Neutrophil (primary cell): ENCODE measurements around the gene ABHD2.

Source experiments
- H3K27ac ChIP-seq: fragments of 200-600 bp; sonication (generic); 2 replicates; pipeline ENCODE4 v1.5.1; 2016; ENCODE audit warnings: mild to moderate bottlenecking, moderate library complexity
- H3K27me3 ChIP-seq: fragments of 200-600 bp; sonication (generic); 2 replicates; pipeline ENCODE4 v1.6.0; 2016; ENCODE audit warnings: mild to moderate bottlenecking
- H3K36me3 ChIP-seq: fragments of 200-600 bp; sonication (generic); 2 replicates; pipeline ENCODE4 v1.5.1; 2017
- H3K4me1 ChIP-seq, 2 experiments: fragments of 200-600 bp in 1 of 2; sonication (generic) in 1 of 2; 1 replicate in 1 of 2; 2 replicates in 1 of 2; pipeline versions ENCODE4 v1.5.1 to v1.6.1; 2013 to 2016; ENCODE audit warnings: low read depth in 1 of 2, low read length in 1 of 2, mild to moderate bottlenecking in 1 of 2, moderate library complexity in 1 of 2; ENCODE audit not compliant: control insufficient read depth in 1 of 2, insufficient read depth in 1 of 2
- H3K4me3 ChIP-seq, 2 experiments: fragments of 200-600 bp in 1 of 2; sonication (generic) in 1 of 2; 1 replicate in 1 of 2; 2 replicates in 1 of 2; pipeline ENCODE4 v1.5.1; 2013 to 2016; ENCODE audit warnings: low read depth in 1 of 2, low read length in 1 of 2, mild to moderate bottlenecking in 1 of 2, moderate library complexity in 1 of 2
- H3K9me3 ChIP-seq: fragments of 200-600 bp; sonication (generic); 2 replicates; pipeline ENCODE4 v1.5.1; 2016
- CTCF ChIP-seq: fragments of 200-600 bp; sonication (generic); IDR thresholded peaks from 2 replicates; pipeline ENCODE4 v1.5.1; 2016; ENCODE audit warnings: antibody characterized with exemption

The ABHD2 gene

GRCh38 chr15:89051875-89052274 lies 36.4 kb upstream of the ABHD2 start:
- no peaks in the 10 kb centered on the region for H3K4me1 ChIP-seq
- no peak for TF ChIP-seq CTCF
- H3K27ac ChIP-seq = no peak overlapping the region
- H3K4me3 ChIP-seq = no peak overlapping the region
- no peaks in the 10 kb centered on the region for H3K36me3 ChIP-seq
- no peaks in the 10 kb centered on the region for H3K9me3 ChIP-seq
- no peaks in the 10 kb centered on the region for H3K27me3 ChIP-seq

GRCh38 chr15:89052474-89052873 lies 35.8 kb upstream of the ABHD2 start:
- Histone ChIP-seq H3K27me3 (no peaks in the 10 kb centered on the region), H3K4me1 (peaks cover 0 to 3% of the 10 kb centered on the region in 2 experiments), H3K9me3 (no peaks in the 10 kb centered on the region), H3K27ac (no peak overlapping the region), H3K4me3 (no peak overlapping the region), H3K36me3 (no peaks in the 10 kb centered on the region)
- TF ChIP-seq CTCF = no peak

GRCh38 chr15:89054873-89055272 lies 33.4 kb upstream of the ABHD2 start:
- no peaks in the 10 kb centered on the region for H3K36me3 ChIP-seq
- no peak overlapping the region for H3K4me3 ChIP-seq
- no peaks in the 10 kb centered on the region for H3K27me3 ChIP-seq
- TF ChIP-seq CTCF = no peak
- peaks cover 4 to 7% of the 10 kb centered on the region in 2 experiments for H3K4me1 ChIP-seq
- no peaks in the 10 kb centered on the region for H3K9me3 ChIP-seq
- H3K27ac ChIP-seq = no peak overlapping the region

GRCh38 chr15:89057506-89058133 lies 30.6 kb upstream of the ABHD2 start:
- H3K9me3 ChIP-seq = no peaks in the 10 kb centered on the region
- peaks cover 4 to 7% of the 10 kb centered on the region in 2 experiments for H3K4me1 ChIP-seq
- H3K4me3 ChIP-seq = no peak overlapping the region
- no peaks in the 10 kb centered on the region for H3K36me3 ChIP-seq
- peak; percentile 98 for TF ChIP-seq CTCF
- H3K27ac ChIP-seq = peak overlapping the region; percentile 26
- H3K27me3 ChIP-seq = no peaks in the 10 kb centered on the region

- H3K36me3 ChIP-seq = no peaks in the 10 kb centered on the region
- no peaks in the 10 kb centered on the region for H3K9me3 ChIP-seq
- TF ChIP-seq CTCF = no peak
- no peaks in the 10 kb centered on the region for H3K27me3 ChIP-seq
- H3K4me1 ChIP-seq = peaks cover 4 to 7% of the 10 kb centered on the region in 2 experiments
- H3K27ac ChIP-seq = peak overlapping the region; percentile 26
- no peak overlapping the region for H3K4me3 ChIP-seq
Measured at GRCh38 chr15:89058376-89058775, 29.9 kb upstream of the ABHD2 start.
